Gastroesophageal sphincter (tissue), 3 donors: Measurements from ENCODE around the gene LIPF.

ENCODE experiments used
- CTCF ChIP-seq, 4 experiments: fragments of 200-600 bp in 2 of 4; fragments of 450-650 bp in 2 of 4; sonication (generic) in 1 of 4; IDR thresholded peaks; one replicate each; pipeline ENCODE4 v1.5.1; 2017 to 2019; ENCODE audit warnings: antibody characterized with exemption in 4 of 4, mild to moderate bottlenecking in 2 of 4, moderate library complexity in 2 of 4
- EP300 ChIP-seq: sonication (generic); formaldehyde crosslinking; IDR thresholded peaks from one replicate; pipeline ENCODE4 v1.6.1; 2017; ENCODE audit warnings: antibody characterized with exemption, mild to moderate bottlenecking
- POLR2A ChIP-seq, 2 donors: fragments of 450-650 bp; IDR thresholded peaks; one replicate each; pipeline ENCODE4 v1.6.1; 2017; ENCODE audit warnings: antibody characterized with exemption in 2 of 2, mild to moderate bottlenecking in 2 of 2, moderate library complexity in 1 of 2
- POLR2AphosphoS5 ChIP-seq: sonication (generic); formaldehyde crosslinking; IDR thresholded peaks from one replicate; pipeline ENCODE4 v1.6.1; 2017; ENCODE audit warnings: antibody characterized with exemption

- TF ChIP-seq CTCF (IDR thresholded peaks at IDR 0.05) (no peak), POLR2AphosphoS5 (no peak), EP300 (no peak), POLR2A (IDR thresholded peaks at IDR 0.05) (no peak)
These were observed 4.3 kb upstream of the LIPF start for GRCh38 chr10:88659725-88660597.
